ENCODE results near the gene ENG. TPM values are rescaled to one million over a fixed set of nuclear protein-coding genes. Genes with fewer than 3 reads are reported as not detected.

Gene ENG
- total and polyA plus RNA-seq, 2 of the 4 experiments (the other 2 are of a cell fraction), result 3.6 to 83.3 TPM

DNA sequence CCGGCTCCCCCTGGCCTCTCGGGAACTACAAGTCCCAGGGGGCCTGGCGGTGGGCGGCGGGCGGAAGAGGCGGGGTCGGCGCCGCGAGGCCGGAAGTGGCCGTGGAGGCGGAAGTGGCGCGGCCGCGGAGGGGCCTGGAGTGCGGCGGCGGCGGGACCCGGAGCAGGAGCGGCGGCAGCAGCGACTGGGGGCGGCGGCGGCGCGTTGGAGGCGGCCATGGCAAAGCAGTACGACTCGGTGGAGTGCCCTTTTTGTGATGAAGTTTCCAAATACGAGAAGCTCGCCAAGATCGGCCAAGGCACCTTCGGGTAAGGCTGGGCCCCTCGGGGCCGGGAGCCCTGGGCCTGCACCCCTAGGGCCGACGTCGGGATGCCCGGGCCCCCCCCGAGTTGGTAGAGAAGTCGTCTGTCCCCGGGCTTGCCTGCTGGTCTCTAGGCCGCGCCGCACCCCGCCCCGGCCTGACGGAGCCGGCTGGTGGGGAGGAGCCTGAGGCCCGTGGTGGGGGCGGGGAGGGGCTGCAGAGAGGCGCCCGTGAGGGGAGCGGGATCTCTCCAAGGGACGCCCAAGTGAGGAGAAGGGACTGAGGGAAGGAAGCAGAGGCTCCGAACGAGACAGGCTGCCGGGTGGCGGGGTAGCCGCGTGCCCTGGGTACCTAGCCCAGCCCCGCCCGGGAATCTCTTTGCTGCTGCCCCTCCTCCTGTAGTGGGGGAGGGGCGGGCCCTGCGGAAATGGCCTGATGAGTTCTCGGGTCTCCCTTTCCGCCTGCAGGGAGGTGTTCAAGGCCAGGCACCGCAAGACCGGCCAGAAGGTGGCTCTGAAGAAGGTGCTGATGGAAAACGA, 68.3 kb downstream of the ENG start, which contains the start of gene CDK9:
Gene CDK9 (plus strand): TSS at position 102 of the 840 bp plus-strand sequence. CDS start 115 bp downstream, at position 217.
- DNase-seq (peak; percentile 81), ATAC-seq (ENCODE audit: low read depth) (peak; percentile 76)
- Histone ChIP-seq H4K8ac (ENCODE audit: low read depth in 2 of 2, low read length in 2 of 2) (peak within 1 kb of the TSS; percentile 70 to 88; a peak in 3 of 4 replicates), H3K9me1 (ENCODE audit: insufficient read depth, low read length) (no peaks in the 10 kb centered on the region; the same call in 1 of the 2 replicates), H2BK5ac (ENCODE audit: low read depth, low read length, poor library complexity, severe bottlenecking) (peak within 1 kb of the TSS; percentile 82), H3K18ac (ENCODE audit: low read depth, low read length) (no peak within 1 kb of the TSS; the same call in 1 of the 2 replicates), H3K36me3 (ENCODE audit: control insufficient read depth, insufficient read depth, low read length) (peaks cover 39% of the 10 kb centered on the region), H3K56ac (ENCODE audit: extremely low read depth, insufficient read depth, low read length) (peak within 1 kb of the TSS; percentile 40), H3K9ac (ENCODE audit: low read depth, low read length) (peak within 1 kb of the TSS; percentile 92), H2BK20ac (ENCODE audit: low read depth, low read length) (no peak within 1 kb of the TSS), H4K91ac (ENCODE audit: insufficient read depth, low read depth, low read length) (peak within 1 kb of the TSS; percentile 36; the same call in 1 of the 2 replicates), H2BK120ac (ENCODE audit: low read depth, low read length) (no peak within 1 kb of the TSS; the same call in 1 of the 2 replicates), H3K4ac (ENCODE audit: low read depth, low read length) (peak within 1 kb of the TSS; percentile 86), H4K20me1 (ENCODE audit: insufficient read depth, low read length) (peaks cover 52% of the 10 kb centered on the region), H2BK15ac (ENCODE audit: low read depth, low read length) (no peak within 1 kb of the TSS), H2AFZ (replicated peaks; ENCODE audit: low read length, poor library complexity) (peak within 1 kb of the TSS; percentile 96), H3K4me1 (ENCODE audit: control insufficient read depth, insufficient read depth, low read length) (no peaks in the 10 kb centered on the region; the same call in 1 of the 2 replicates), H3K27me3 (ENCODE audit: control insufficient read depth, insufficient read depth, low read length) (no peaks in the 10 kb centered on the region), H3K27ac (ENCODE audit: insufficient read depth, low read length) (peak within 1 kb of the TSS; percentile 93), H3K23ac (ENCODE audit: low read depth, low read length) (peak within 1 kb of the TSS; percentile 73; the same call in 1 of the 2 replicates), H3K79me1 (ENCODE audit: low read depth in 1 of 2, low read length in 2 of 2) (peaks cover 18 to 50% of the 10 kb centered on the region in 2 experiments), H3K9me3 (ENCODE audit: control insufficient read depth, insufficient read depth, low read length) (no peaks in the 10 kb centered on the region), H2AK5ac (ENCODE audit: low read depth, low read length) (peak within 1 kb of the TSS; percentile 91), H3K4me3 (ENCODE audit: insufficient read depth, low read depth, low read length) (peak within 1 kb of the TSS; percentile 95), H3K14ac (replicated peaks; ENCODE audit: low read depth, low read length) (peak within 1 kb of the TSS; percentile 97), H2AK9ac (replicated peaks; ENCODE audit: low read depth, low read length, poor library complexity) (peak within 1 kb of the TSS; percentile 100), H3K4me2 (ENCODE audit: low read depth, low read length) (peak within 1 kb of the TSS; percentile 89), H4K5ac (ENCODE audit: low read depth, low read length) (peak within 1 kb of the TSS; percentile 55; the same call in 1 of the 2 replicates)
- CTCF ChIA-PET, result interaction anchor here (0.8 to 2.2 kb wide), 3 partner anchors 52 to 124 kb away, joined by 3 to 8 read pairs (median 8); partner anchors contain the start of gene TOR2A
- intact Hi-C loops (cut with micrococcal nuclease) (loop anchor here (1.0 kb wide), 2 partner anchors 51 to 84 kb away; partner anchors contain the start of gene TOR2A), dilution Hi-C loops (cut with HindIII; ENCODE audit: low sequenced_read_pairs, unreplicated experiment) (no loop called here), in situ Hi-C loops (cut with MboI; ENCODE audit: low sequenced_read_pairs) (no loop called here)
- no TSS peak for BruUV-seq (replicated peaks)
- WGBS, 2 experiments (ENCODE audit: extremely low coverage in 2 of 2, insufficient read length in 1 of 2), result 0% methylated on average over 24 of the region's 75 CpGs; no CpG with 5 or more reads in 1 of the 2 experiments
- TF ChIP-seq MAZ (IDR thresholded peaks at IDR 0.05; ENCODE audit: borderline replicate concordance, low read depth, low read length), result peak; percentile 59; the same call in 1 of the 2 replicates
- no peak for TF ChIP-seq FOS (IDR thresholded peaks at IDR 0.05; ENCODE audit: low read depth, low read length)
- TF ChIP-seq SMC3 (IDR thresholded peaks at IDR 0.05; ENCODE audit: low read depth, low read length), result no peak
- peak; percentile 68; the same call in 1 of the 2 replicates for TF ChIP-seq MXI1 (IDR thresholded peaks at IDR 0.05; ENCODE audit: borderline replicate concordance, low read depth, low read length)
- peak; percentile 79 for TF ChIP-seq POLR2A (IDR thresholded peaks at IDR 0.05; ENCODE audit: low read depth, low read length)
- POLR2A ChIA-PET (ENCODE audit: unreplicated experiment), result interaction anchor here (0.5 to 1.0 kb wide), 3 partner anchors 15 to 231 kb away, joined by 3 to 19 read pairs (median 4); no protein-coding TSS in a partner anchor
